ENCODE results near the gene DPPA2.
"Not testable (repeated sequence)": the region's sequence is repeated elsewhere in the genome, so short reads cannot be mapped to it uniquely, and the experiment has no call there.

DPPA2 gene, protein sequence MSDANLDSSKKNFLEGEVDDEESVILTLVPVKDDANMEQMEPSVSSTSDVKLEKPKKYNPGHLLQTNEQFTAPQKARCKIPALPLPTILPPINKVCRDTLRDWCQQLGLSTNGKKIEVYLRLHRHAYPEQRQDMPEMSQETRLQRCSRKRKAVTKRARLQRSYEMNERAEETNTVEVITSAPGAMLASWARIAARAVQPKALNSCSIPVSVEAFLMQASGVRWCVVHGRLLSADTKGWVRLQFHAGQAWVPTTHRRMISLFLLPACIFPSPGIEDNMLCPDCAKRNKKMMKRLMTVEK

DNA sequence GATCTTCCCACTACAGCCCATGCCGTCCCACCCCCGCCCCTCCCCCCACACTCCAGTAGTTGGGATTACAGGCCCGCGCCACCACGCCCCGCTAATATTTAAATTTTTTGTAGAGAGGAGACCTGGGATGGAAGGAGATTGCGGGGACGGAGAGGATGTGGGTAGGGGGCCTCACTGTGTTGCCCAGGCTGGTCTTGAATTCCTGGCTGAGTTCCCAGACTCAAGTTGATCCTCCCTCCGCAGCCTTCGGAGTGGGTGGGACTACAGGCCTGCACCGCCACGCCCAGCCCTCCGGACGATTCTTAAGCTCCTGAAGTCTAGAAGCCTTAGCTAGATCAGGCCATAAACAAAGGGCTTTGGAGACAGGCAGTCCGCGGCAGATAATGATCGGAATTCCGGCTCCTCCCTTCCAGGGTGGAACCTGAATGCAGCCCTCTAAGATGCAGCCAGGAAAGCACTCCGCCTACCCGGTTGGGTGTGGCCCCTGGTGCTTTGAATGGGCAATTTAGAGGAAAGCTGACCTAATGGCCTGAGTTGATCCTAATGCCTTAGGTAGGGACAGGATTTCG, at the start of gene DPPA2:
Gene DPPA2 (minus strand): TSS at position 356 of the 569 bp plus-strand sequence. CDS start 1,975 bp downstream, outside the sequence.
- DNase-seq, result no peak

- DNase-seq, result no peak
Measured at GRCh38 chr3:109364088-109364487, 47.8 kb upstream of the DPPA2 start.

GRCh38 chr3:109363634-109364033, 47.3 kb upstream of the DPPA2 start:
- DNase-seq, result no peak

- DNase-seq, result no peak
Measured at GRCh38 chr3:109362823-109363222, 46.5 kb upstream of the DPPA2 start.

GRCh38 chr3:109358809-109359208, 42.5 kb upstream of the DPPA2 start:
- DNase-seq, result not testable (repeated sequence)

DNA sequence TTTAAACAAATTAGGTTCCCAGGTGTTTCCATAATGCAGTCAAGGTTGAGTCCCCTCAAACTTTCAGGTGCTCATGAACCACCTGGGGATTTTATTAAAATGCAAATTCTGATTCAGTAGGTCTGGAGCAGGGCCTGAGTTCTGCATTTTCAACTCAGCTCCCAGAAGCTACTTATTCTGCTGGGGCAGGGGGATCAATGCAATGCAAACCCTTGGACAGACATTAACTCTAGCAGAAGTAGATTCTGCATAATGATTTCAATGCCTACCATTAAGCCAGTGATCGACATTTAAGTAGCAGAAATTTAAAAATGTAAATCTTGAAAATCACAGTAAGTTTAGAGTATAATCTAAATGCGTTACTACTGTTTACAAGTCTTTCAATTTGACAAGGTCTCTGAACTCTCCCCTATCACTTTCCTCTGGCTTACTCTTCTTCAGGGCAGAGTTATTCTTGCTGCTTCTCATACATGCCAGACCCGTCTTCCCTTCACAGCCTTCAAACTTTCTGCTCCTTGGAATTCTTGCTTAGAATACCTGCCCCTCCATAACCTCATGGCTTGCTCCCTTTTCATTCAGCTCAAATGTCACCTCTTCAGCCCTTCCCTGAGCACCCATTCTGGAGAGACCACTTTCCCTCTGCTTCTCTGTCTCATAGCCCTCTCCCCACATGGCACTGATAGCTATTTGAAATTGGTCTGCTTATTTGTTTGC, 40.3 kb upstream of the DPPA2 start:
- no peak for DNase-seq

GRCh38 chr3:109355625-109356441, 39.5 kb upstream of the DPPA2 start:
- no peak for DNase-seq

GRCh38 chr3:109353057-109353456, 36.7 kb upstream of the DPPA2 start:
- DNase-seq, result no peak

DNA sequence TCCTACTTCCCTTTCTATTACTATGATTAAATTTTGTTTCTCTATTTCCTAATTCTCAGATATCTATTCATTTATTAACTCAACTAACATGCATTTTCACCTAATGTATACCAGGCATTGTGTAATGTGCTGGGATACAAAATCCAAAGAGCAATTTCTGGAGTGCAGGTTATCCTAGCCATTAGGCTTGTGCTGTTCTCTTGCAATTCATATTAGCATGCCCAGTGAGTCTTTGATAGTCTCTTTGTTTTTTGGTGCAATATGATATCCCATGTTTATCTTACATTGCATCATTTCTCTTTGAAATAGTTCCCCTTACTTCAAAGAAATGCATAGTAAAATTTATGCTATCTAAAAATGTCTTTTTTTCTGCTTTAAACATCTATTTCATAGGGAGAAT, 34.9 kb upstream of the DPPA2 start:
- DNase-seq, result no peak

- DNase-seq, result no peak
Measured at GRCh38 chr3:109346770-109347295, 30.5 kb upstream of the DPPA2 start.

GRCh38 chr3:109346099-109346498, 29.8 kb upstream of the DPPA2 start:
- no peak for DNase-seq

DNA sequence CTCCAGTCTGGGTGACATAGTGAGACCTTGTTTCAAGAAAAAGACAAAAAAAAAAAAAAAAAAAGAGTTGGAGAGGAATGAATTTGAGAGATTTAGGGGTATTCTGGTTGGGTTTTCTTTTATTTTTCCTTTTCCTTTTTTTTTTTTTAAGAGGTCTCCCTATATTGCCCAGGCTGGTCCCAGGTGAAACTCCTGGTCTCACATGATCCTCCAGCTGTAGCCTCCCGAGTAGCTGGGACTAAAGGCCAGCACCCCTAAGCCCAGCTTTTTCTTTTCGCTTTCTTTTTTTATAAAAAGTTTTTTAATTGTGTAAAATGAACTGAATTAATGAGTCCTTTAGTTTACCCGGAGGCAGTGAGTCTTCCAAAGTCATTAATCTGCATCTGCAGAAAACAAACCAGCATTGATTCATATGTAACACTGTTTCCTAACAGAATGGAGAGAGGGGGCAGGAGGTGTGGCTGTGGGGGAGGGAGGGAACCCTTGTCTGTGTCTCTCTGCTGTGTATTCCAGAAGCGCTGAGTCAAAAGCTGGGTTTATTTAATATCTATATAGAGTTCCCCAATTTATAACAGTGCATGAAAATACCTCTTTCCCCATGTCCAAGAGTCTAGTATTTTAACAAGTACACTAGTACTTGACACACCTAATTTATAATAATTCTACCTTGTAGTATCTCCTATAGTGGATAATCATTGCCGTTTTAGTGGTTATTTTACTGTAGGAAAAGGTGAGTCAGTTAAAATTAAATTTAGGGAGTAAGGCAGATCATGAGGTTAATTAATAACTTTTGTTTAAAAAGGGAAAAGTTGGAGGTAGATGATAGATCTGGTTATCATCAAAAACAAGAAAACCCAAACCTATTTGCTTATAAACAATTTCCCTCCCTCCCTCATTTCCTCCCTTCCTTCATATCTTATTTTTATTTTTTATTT, 23.7 kb upstream of the DPPA2 start:
- DNase-seq, result no peak

- no peak for DNase-seq
Measured at GRCh38 chr3:109339197-109339596, 22.9 kb upstream of the DPPA2 start.

- no peak for DNase-seq
Measured at GRCh38 chr3:109338322-109338721, 22.0 kb upstream of the DPPA2 start.

DNA sequence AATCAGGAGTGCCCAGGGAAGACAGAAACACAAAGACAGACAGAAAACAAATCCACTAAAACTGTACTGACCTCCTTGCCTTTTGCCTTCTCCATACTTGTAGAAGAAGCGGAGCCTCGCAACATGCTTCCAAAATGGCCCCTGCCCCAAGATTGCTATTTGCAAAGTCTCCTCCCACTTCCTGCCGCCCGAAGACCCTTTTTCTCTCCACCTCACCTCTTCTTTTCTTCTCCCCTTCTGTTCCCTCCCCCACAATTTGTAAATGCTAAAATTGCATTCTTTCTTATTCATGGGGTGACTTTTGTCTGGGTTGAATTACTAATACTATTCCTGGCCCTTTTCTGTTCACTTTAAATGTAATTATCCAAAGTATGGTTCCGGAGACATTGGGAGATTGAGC, 21.1 kb upstream of the DPPA2 start, which contains the start of gene DPPA4:
Gene DPPA4 (minus strand): TSS at position 154 of the 400 bp plus-strand sequence. CDS start 29 bp downstream, at position 125.
- no peak for DNase-seq

DNA sequence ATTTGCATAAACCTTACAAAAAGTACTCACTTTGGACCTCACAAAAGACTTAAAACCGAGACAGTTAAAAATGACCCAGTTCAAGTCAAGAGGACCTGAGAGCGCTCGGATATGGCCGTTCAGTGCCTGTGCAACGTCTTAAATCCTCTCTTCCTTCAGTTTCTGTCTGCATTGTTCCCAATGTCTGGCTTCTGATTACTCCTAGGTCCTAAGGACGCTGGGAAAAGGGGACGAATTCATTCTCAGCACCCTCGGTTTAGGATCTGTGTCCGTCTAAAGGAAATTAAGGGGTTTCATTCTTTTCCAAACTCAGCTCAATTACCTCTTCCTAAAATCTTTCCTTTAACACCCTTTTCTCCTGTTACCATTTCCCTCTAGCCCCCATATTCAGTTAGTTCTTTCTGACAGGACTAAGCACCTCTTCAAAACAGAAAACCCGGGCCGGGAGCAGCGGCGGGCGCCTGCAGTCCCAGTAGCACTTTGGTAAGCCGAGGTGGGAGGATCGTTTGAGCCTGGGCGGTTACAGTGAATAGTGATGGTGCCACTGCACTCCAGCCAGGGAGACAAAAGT, 20.1 kb upstream of the DPPA2 start:
- no peak for DNase-seq

GRCh38 chr3:109334572-109334971, 18.3 kb upstream of the DPPA2 start:
- DNase-seq, result no peak

DNA sequence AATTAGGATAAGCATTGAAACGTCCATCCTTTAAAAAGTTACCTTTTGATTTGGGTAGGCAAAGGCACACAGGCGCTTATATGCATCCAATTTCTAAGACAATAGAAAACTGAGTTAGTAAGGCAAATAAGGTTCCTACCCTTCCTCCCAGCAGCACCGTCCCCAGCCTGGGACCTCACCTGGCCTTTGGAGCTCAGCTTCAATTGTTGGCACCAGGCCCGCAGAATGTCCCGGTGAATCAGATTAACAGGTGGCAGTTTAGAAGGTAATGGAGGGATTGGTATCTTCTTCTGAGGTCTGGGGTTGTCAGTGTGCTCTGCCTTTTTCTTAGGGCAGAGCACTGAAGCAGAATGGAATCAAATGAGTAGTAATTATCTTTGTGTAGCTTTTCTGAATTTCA, 15.4 kb upstream of the DPPA2 start:
- DNase-seq, result no peak

DNA sequence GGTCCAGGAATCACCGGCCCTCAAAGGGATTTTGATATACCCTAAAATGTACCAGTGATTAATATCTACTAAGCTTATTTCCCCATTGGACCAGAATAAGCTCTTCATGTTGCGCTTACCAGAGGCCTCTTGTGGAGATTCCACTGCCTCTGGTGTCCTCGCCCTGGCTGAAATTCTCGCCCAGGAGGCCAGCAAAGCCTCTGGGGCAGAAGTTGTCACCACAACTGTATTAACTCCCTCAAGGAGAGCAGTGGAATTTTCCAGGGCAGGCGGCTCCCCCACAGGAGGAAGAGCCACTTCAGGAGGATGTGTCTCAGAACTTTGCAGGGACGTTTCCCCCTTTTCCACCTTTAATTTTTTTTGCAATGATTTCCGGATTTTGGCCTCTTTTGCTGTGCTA, 14.1 kb upstream of the DPPA2 start:
- DNase-seq, result no peak

DNA sequence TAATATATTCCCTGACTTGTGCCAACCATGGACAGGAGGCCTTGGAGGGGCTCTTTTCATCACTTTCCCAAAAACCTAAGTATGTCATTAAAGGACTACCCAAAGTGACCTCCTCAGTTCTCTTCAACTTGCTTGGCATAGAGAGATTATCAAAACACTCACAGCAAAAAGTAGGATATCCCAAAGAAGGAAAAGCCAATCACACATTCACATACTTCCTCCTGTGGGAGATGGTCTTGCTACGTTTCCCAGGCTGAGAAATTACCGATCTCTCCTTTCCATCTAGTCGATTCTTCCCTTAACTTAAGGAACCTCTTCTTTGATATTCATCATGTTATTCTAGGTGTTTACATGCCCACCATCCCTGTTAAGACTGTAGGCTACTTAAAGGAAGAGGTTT, 11.9 kb upstream of the DPPA2 start:
- no peak for DNase-seq

GRCh38 chr3:109325657-109326056, 9.3 kb upstream of the DPPA2 start:
- DNase-seq, result no peak
